H9 (cell line): ENCODE data around the gene EPAS1. TPM values are rescaled to one million over a fixed set of nuclear protein-coding genes. Genes with fewer than 3 reads are reported as not detected.

ENCODE experiments used
- DNase-seq: peaks from one replicate; pipeline ENCODE4 v3.0.0-alpha.2; 2017
- H2AFZ ChIP-seq: one replicate; pipeline ENCODE4 v1.6.1; 2013; ENCODE audit warnings: mild to moderate bottlenecking, low read length, control low read depth, moderate library complexity
- H2AK5ac ChIP-seq: 2 replicates; pipeline ENCODE4 v1.6.1; 2013; ENCODE audit warnings: low read length, control low read depth, mixed read lengths; ENCODE audit not compliant: insufficient read length
- H2BK120ac ChIP-seq: one replicate; pipeline ENCODE4 v1.6.1; 2013; ENCODE audit warnings: low read depth, mild to moderate bottlenecking, low read length, control low read depth, inconsistent platforms; ENCODE audit not compliant: poor library complexity, severe bottlenecking
- H2BK12ac ChIP-seq: 2 replicates; pipeline ENCODE4 v1.6.1; 2013; ENCODE audit warnings: low read length, control low read depth, mixed read lengths, low read depth; ENCODE audit not compliant: insufficient read length
- H2BK15ac ChIP-seq: 2 replicates; pipeline ENCODE4 v1.6.1; 2013; ENCODE audit warnings: low read depth, low read length, control low read depth
- H2BK20ac ChIP-seq: one replicate; pipeline ENCODE4 v1.6.1; 2013; ENCODE audit warnings: low read depth, mild to moderate bottlenecking, low read length, control low read depth, inconsistent platforms; ENCODE audit not compliant: poor library complexity, severe bottlenecking
- H2BK5ac ChIP-seq: 2 replicates; pipeline ENCODE4 v1.6.1; 2013; ENCODE audit warnings: low read length, control low read depth, mixed read lengths; ENCODE audit not compliant: insufficient read length
- H3K14ac ChIP-seq: 2 replicates; pipeline ENCODE4 v1.6.1; 2013; ENCODE audit warnings: low read length, control low read depth; ENCODE audit not compliant: insufficient read depth
- H3K18ac ChIP-seq: 2 replicates; pipeline ENCODE4 v1.6.1; 2013; ENCODE audit warnings: low read depth, mild to moderate bottlenecking, mixed read lengths, low read length, control low read depth; ENCODE audit not compliant: insufficient read length
- H3K23ac ChIP-seq: 2 replicates; pipeline ENCODE4 v1.6.1; 2013; ENCODE audit warnings: low read length, control low read depth, mixed read lengths, low read depth; ENCODE audit not compliant: insufficient read length
- H3K23me2 ChIP-seq: 2 replicates; pipeline ENCODE4 v1.6.1; 2013; ENCODE audit warnings: low read depth, mild to moderate bottlenecking, mixed read lengths, low read length, control low read depth; ENCODE audit not compliant: insufficient read length, poor library complexity, severe bottlenecking
- H3K27ac ChIP-seq: 2 replicates; pipeline ENCODE4 v1.5.1; 2013; ENCODE audit warnings: low read length, control low read depth, mixed read lengths, low read depth; ENCODE audit not compliant: insufficient read length
- H3K27me3 ChIP-seq: 2 replicates; pipeline ENCODE4 v1.6.1; 2013; ENCODE audit warnings: low read length, control low read depth, inconsistent platforms; ENCODE audit not compliant: insufficient read depth
- H3K4ac ChIP-seq: 2 replicates; pipeline ENCODE4 v1.6.1; 2013; ENCODE audit warnings: low read depth, mild to moderate bottlenecking, control low read depth, inconsistent platforms, low read length, moderate library complexity
- H3K4me1 ChIP-seq: 2 replicates; pipeline ENCODE4 v1.6.1; 2013; ENCODE audit warnings: low read length, control low read depth, inconsistent platforms; ENCODE audit not compliant: insufficient read depth
- H3K4me2 ChIP-seq: 2 replicates; pipeline ENCODE4 v1.6.1; 2013; ENCODE audit warnings: low read length, control low read depth, mixed read lengths; ENCODE audit not compliant: insufficient read length, insufficient read depth
- H3K56ac ChIP-seq: 2 replicates; pipeline ENCODE4 v1.6.1; 2013; ENCODE audit warnings: low read depth, mild to moderate bottlenecking, mixed read lengths, low read length, control low read depth; ENCODE audit not compliant: insufficient read length
- H3K79me1 ChIP-seq: 2 replicates; pipeline ENCODE4 v1.6.1; 2013; ENCODE audit warnings: low read depth, mild to moderate bottlenecking, moderate library complexity, low read length, control low read depth, inconsistent platforms; ENCODE audit not compliant: insufficient read depth, poor library complexity, severe bottlenecking
- H3K79me2 ChIP-seq: 2 replicates; pipeline ENCODE4 v1.6.1; 2013; ENCODE audit warnings: low read length, control low read depth, inconsistent platforms; ENCODE audit not compliant: insufficient read depth
- H3K9ac ChIP-seq: 2 replicates; pipeline ENCODE4 v1.6.1; 2013; ENCODE audit warnings: low read length, control low read depth, mixed read lengths; ENCODE audit not compliant: insufficient read length; ENCODE audit errors: extremely low read depth
- H3K9me3 ChIP-seq: one replicate; pipeline ENCODE4 v1.6.1; 2013; ENCODE audit warnings: low read depth, low read length, inconsistent platforms; ENCODE audit not compliant: control insufficient read depth
- H3T11ph ChIP-seq: one replicate; pipeline ENCODE4 v1.6.1; 2013; ENCODE audit warnings: mild to moderate bottlenecking, low read length, control low read depth, inconsistent platforms
- H4K20me1 ChIP-seq: one replicate; pipeline ENCODE4 v1.6.1; 2013; ENCODE audit not compliant: control insufficient read depth, insufficient read length, insufficient read depth
- H4K5ac ChIP-seq: 2 replicates; pipeline ENCODE4 v1.6.1; 2013; ENCODE audit warnings: low read depth, mild to moderate bottlenecking, mixed read lengths, low read length, control low read depth; ENCODE audit not compliant: insufficient read length
- H4K8ac ChIP-seq: replicated peaks from 2 replicates; pipeline ENCODE4 v1.6.1; 2013; ENCODE audit warnings: low read length, control low read depth, mixed read lengths, low read depth; ENCODE audit not compliant: insufficient read length
- H4K91ac ChIP-seq: 2 replicates; pipeline ENCODE4 v1.6.1; 2013; ENCODE audit warnings: low read depth, mild to moderate bottlenecking, moderate library complexity, mixed read lengths, low read length, control low read depth; ENCODE audit not compliant: insufficient read length
- H3K27ac Mint-ChIP-seq, 3 experiments: 2 replicates in 2 of 3; 3 replicates in 1 of 3; pipeline ENCODE4 v1.8.0; 2020 to 2021; ENCODE audit warnings: mixed read lengths in 3 of 3, mild to moderate bottlenecking in 1 of 3, moderate library complexity in 1 of 3
- H3K27me3 Mint-ChIP-seq: 2 replicates; pipeline ENCODE4 v1.8.0; 2021; ENCODE audit warnings: low read depth, mild to moderate bottlenecking, moderate library complexity, mixed read lengths
- H3K36me3 Mint-ChIP-seq, 3 experiments: 2 replicates in 2 of 3; 3 replicates in 1 of 3; pipeline ENCODE4 v1.8.0; 2020 to 2021; ENCODE audit warnings: low read depth in 3 of 3, mixed read lengths in 3 of 3; ENCODE audit not compliant: insufficient read depth in 1 of 3
- H3K4me1 Mint-ChIP-seq, 2 experiments: 2 replicates each; pipeline ENCODE4 v1.8.0; 2020; ENCODE audit warnings: mixed read lengths in 2 of 2
- H3K4me3 Mint-ChIP-seq, 2 experiments: 2 replicates in 1 of 2; 3 replicates in 1 of 2; pipeline ENCODE4 v1.8.0; 2020 to 2021; ENCODE audit warnings: mild to moderate bottlenecking in 2 of 2, mixed read lengths in 2 of 2, moderate library complexity in 1 of 2
- H3K9me3 Mint-ChIP-seq, 2 experiments: 2 replicates in 1 of 2; 3 replicates in 1 of 2; pipeline ENCODE4 v1.8.0; 2020; ENCODE audit warnings: mild to moderate bottlenecking in 2 of 2, mixed read lengths in 2 of 2, moderate library complexity in 1 of 2
- WGBS: extraction: QIAGEN DNeasy Blood & Tissue Kit; methylation state at CpG from one replicate; pipeline ENCODE4 v1.1.7; 2013; ENCODE audit warnings: missing lambda C conversion rate, low lambda C conversion rate, mixed read lengths; ENCODE audit not compliant: insufficient read length; ENCODE audit errors: extremely low coverage; 5-methylcytosine and 5-hydroxymethylcytosine counted together
- total RNA-seq: library from RNA; stranded (reverse); gene quantifications from 2 replicates; pipeline ENCODE4 v1.2.1, GENCODE V29; 2021
- TF ChIP-seq, protein P1 (sequence below): fragments of 200-600 bp; sonication (generic); conservative IDR thresholded peaks from 3 replicates; pipeline ENCODE4 v1.8.0; 2021; ENCODE audit warnings: antibody characterized with exemption, mild to moderate bottlenecking

EPAS1 gene
- total RNA-seq, 1 experiment from 2014 or later = 1.1 TPM

- Histone ChIP-seq H4K5ac (no peak overlapping the region), H2BK20ac (no peak overlapping the region), H3K9me3 (no peaks in the 10 kb centered on the region), H3K4me1 (no peaks in the 10 kb centered on the region), H3K27me3 (no peaks in the 10 kb centered on the region), H3K27ac (no peak overlapping the region), H2BK120ac (no peak overlapping the region), H3K18ac (no peak overlapping the region), H3K4me2 (no peak overlapping the region), H3K23me2 (no peaks in the 10 kb centered on the region), H2BK12ac (no peak overlapping the region), H4K8ac (no peak overlapping the region), H3K79me2 (no peaks in the 10 kb centered on the region), H3K9ac (no peak overlapping the region), H2AK5ac (no peak overlapping the region), H4K91ac (no peak overlapping the region), H3K79me1 (no peaks in the 10 kb centered on the region), H2BK5ac (no peak overlapping the region), H3K14ac (no peak overlapping the region), H3K4ac (no peak overlapping the region), H3K56ac (no peak overlapping the region), H3K23ac (no peak overlapping the region), H4K20me1 (no peaks in the 10 kb centered on the region), H3T11ph (no peak overlapping the region), H2BK15ac (no peak overlapping the region), H2AFZ (no peak overlapping the region)
- H3K4me3 Mint-ChIP-seq = no peak overlapping the region
- H3K9me3 Mint-ChIP-seq = no peaks in the 10 kb centered on the region
- H3K36me3 Mint-ChIP-seq = no peaks in the 10 kb centered on the region
- no peaks in the 10 kb centered on the region for H3K27me3 Mint-ChIP-seq
- DNase-seq = no peak
- TF ChIP-seq, protein P1, sequence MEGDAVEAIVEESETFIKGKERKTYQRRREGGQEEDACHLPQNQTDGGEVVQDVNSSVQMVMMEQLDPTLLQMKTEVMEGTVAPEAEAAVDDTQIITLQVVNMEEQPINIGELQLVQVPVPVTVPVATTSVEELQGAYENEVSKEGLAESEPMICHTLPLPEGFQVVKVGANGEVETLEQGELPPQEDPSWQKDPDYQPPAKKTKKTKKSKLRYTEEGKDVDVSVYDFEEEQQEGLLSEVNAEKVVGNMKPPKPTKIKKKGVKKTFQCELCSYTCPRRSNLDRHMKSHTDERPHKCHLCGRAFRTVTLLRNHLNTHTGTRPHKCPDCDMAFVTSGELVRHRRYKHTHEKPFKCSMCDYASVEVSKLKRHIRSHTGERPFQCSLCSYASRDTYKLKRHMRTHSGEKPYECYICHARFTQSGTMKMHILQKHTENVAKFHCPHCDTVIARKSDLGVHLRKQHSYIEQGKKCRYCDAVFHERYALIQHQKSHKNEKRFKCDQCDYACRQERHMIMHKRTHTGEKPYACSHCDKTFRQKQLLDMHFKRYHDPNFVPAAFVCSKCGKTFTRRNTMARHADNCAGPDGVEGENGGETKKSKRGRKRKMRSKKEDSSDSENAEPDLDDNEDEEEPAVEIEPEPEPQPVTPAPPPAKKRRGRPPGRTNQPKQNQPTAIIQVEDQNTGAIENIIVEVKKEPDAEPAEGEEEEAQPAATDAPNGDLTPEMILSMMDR = no peak
- no peaks in the 10 kb centered on the region for H3K4me1 Mint-ChIP-seq
- H3K27ac Mint-ChIP-seq = no peak overlapping the region
- no CpG with 5 or more reads among the region's 22 CpGs for WGBS
Observed at GRCh38 chr2:46428911-46429436, 131.8 kb downstream of the EPAS1 start.
